Neuronal stem cell (in vitro differentiated cells): ENCODE results near the gene HNRNPAB.

Experiments used
- DNase-seq: peaks from one replicate; pipeline ENCODE4 v3.0.0-alpha.2; 2013; ENCODE audit warnings: low spot score
- H2AFZ ChIP-seq: one replicate; pipeline ENCODE4 v1.6.1; 2013; ENCODE audit warnings: mild to moderate bottlenecking, low read length, inconsistent platforms
- H2AK5ac ChIP-seq: 2 replicates; pipeline ENCODE4 v1.6.1; 2013; ENCODE audit warnings: low read depth, mild to moderate bottlenecking, inconsistent platforms, low read length, moderate library complexity, mixed read lengths
- H2BK120ac ChIP-seq: 2 replicates; pipeline ENCODE4 v1.6.1; 2013; ENCODE audit warnings: low read depth, mild to moderate bottlenecking, inconsistent platforms, low read length, moderate library complexity, mixed read lengths
- H2BK12ac ChIP-seq: one replicate; pipeline ENCODE4 v1.6.1; 2013; ENCODE audit warnings: low read length, inconsistent platforms
- H2BK15ac ChIP-seq: 2 replicates; pipeline ENCODE4 v1.6.1; 2013; ENCODE audit warnings: mild to moderate bottlenecking, low read length, inconsistent platforms, mixed read lengths
- H2BK5ac ChIP-seq: one replicate; pipeline ENCODE4 v1.6.1; 2013; ENCODE audit warnings: inconsistent platforms, mild to moderate bottlenecking, low read length, moderate library complexity
- H3K14ac ChIP-seq: one replicate; pipeline ENCODE4 v1.6.1; 2013; ENCODE audit warnings: low read length, inconsistent platforms
- H3K18ac ChIP-seq: 2 replicates; pipeline ENCODE4 v1.6.1; 2013; ENCODE audit warnings: low read length, inconsistent platforms
- H3K23ac ChIP-seq: 2 replicates; pipeline ENCODE4 v1.6.1; 2013; ENCODE audit warnings: low read depth, mild to moderate bottlenecking, mixed read lengths, low read length, inconsistent platforms; ENCODE audit not compliant: poor library complexity
- H3K27ac ChIP-seq: replicated peaks from 3 replicates; pipeline ENCODE4 v1.5.1; 2013; ENCODE audit warnings: low read length, inconsistent platforms
- H3K27me3 ChIP-seq, 3 experiments: 2 replicates each; pipeline ENCODE4 v1.6.1; 2013; ENCODE audit warnings: low read length in 3 of 3, mild to moderate bottlenecking in 2 of 3, inconsistent platforms in 1 of 3, low read depth in 1 of 3, mixed read lengths in 1 of 3, moderate library complexity in 1 of 3; ENCODE audit not compliant: control insufficient read depth in 3 of 3, insufficient read depth in 3 of 3
- H3K36me3 ChIP-seq, 2 donors: replicated peaks in 1 of 2; 2 replicates each; pipeline ENCODE4 v1.6.1; 2013; ENCODE audit warnings: low read length in 2 of 2; ENCODE audit not compliant: control insufficient read depth in 2 of 2, insufficient read depth in 2 of 2
- H3K4ac ChIP-seq: 2 replicates; pipeline ENCODE4 v1.6.1; 2013; ENCODE audit warnings: inconsistent platforms, mild to moderate bottlenecking, low read length, moderate library complexity
- H3K4me1 ChIP-seq, 2 donors: 1 replicate in 1 of 2; 2 replicates in 1 of 2; pipeline ENCODE4 v1.6.1; 2013; ENCODE audit warnings: low read length in 2 of 2, low read depth in 1 of 2; ENCODE audit not compliant: control insufficient read depth in 2 of 2, insufficient read depth in 1 of 2
- H3K4me2 ChIP-seq: one replicate; pipeline ENCODE4 v1.6.1; 2013; ENCODE audit warnings: mild to moderate bottlenecking, low read length, inconsistent platforms; ENCODE audit not compliant: insufficient read depth, poor library complexity, severe bottlenecking
- H3K4me3 ChIP-seq, 2 donors: 2 replicates each; pipeline ENCODE4 v1.5.1; 2013; ENCODE audit warnings: low read length in 2 of 2, mild to moderate bottlenecking in 2 of 2, inconsistent platforms in 1 of 2, moderate library complexity in 1 of 2
- H3K79me1 ChIP-seq: one replicate; pipeline ENCODE4 v1.6.1; 2013; ENCODE audit warnings: low read depth, mild to moderate bottlenecking, inconsistent platforms, low read length, moderate library complexity
- H3K9ac ChIP-seq: one replicate; pipeline ENCODE4 v1.6.1; 2013; ENCODE audit warnings: mild to moderate bottlenecking, low read depth, low read length, inconsistent platforms; ENCODE audit not compliant: poor library complexity
- H3K9me3 ChIP-seq, 2 donors: replicated peaks in 1 of 2; 2 replicates each; pipeline versions ENCODE3 to v1.6.1; 2013; ENCODE audit warnings: low read length in 2 of 2, mild to moderate bottlenecking in 2 of 2, inconsistent platforms in 1 of 2, low read depth in 1 of 2, mixed read lengths in 1 of 2, moderate library complexity in 1 of 2; ENCODE audit not compliant: control insufficient read depth in 2 of 2, insufficient read depth in 1 of 2
- H4K8ac ChIP-seq: one replicate; pipeline ENCODE4 v1.6.1; 2013; ENCODE audit warnings: low read depth, mild to moderate bottlenecking, inconsistent platforms, low read length, moderate library complexity
- H4K91ac ChIP-seq: one replicate; pipeline ENCODE4 v1.6.1; 2013; ENCODE audit warnings: low read length, low read depth, mild to moderate bottlenecking, inconsistent platforms; ENCODE audit not compliant: poor library complexity
- WGBS, 2 donors: extraction: QIAGEN DNeasy Blood & Tissue Kit; methylation state at CpG; one replicate each; pipeline ENCODE4 v1.1.7; 2013; ENCODE audit warnings: missing lambda C conversion rate in 2 of 2, mixed read lengths in 1 of 2; ENCODE audit not compliant: insufficient read length in 2 of 2, insufficient replicate concordance in 1 of 2; ENCODE audit errors: extremely low coverage in 2 of 2; 5-methylcytosine and 5-hydroxymethylcytosine counted together

The HNRNPAB gene

GRCh38 chr5:178176791-178177190 lies 27.5 kb upstream of the HNRNPAB start:
- no peak overlapping the region for H3K4me3 ChIP-seq
- no peaks in the 10 kb centered on the region for H3K27me3 ChIP-seq
- H3K9ac ChIP-seq: no peak overlapping the region
- H3K4me1 ChIP-seq: peaks cover 0 to 2% of the 10 kb centered on the region in 2 donors
- no CpG with 5 or more reads among the region's 6 CpGs for WGBS, 2 donors
- H2AK5ac ChIP-seq: no peak overlapping the region
- no peak overlapping the region for H3K4me2 ChIP-seq
- H3K36me3 ChIP-seq: no peaks in the 10 kb centered on the region
- no peak overlapping the region for H2BK15ac ChIP-seq
- no peak overlapping the region for H3K27ac ChIP-seq
- no peak overlapping the region for H3K4ac ChIP-seq
- H3K18ac ChIP-seq: no peak overlapping the region
- H3K79me1 ChIP-seq: no peaks in the 10 kb centered on the region
- H3K14ac ChIP-seq: no peak overlapping the region
- no peak overlapping the region for H4K91ac ChIP-seq
- H3K9me3 ChIP-seq: peaks cover 0 to 2% of the 10 kb centered on the region in 2 donors
- no peak overlapping the region for H2BK5ac ChIP-seq
- no peak overlapping the region for H2BK12ac ChIP-seq
- no peak overlapping the region for H3K23ac ChIP-seq
- no peak for DNase-seq
- no peak overlapping the region for H4K8ac ChIP-seq
- H2AFZ ChIP-seq: no peak overlapping the region
- H2BK120ac ChIP-seq: no peak overlapping the region

DNA sequence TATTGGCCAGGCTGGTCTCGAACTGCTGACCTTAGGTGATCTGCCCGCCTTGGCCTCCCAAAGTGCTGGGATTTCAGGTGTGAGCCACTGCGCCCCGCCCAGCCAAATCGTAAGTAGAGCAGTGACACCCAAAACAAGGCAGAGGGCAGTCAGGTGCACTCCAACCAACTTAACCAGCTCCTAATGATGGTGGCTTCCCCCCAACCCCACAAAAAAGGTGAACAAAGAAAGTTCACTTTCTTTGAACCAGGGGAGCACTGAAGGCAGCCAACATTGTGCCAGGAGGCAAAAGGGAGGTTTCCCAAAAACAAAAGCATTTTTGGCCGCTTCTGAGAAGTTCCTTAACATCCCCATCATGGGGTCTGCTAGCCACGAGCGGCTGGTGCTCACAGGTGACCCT lies 26.8 kb upstream of the HNRNPAB start:
- H3K23ac ChIP-seq: no peak overlapping the region
- no peak overlapping the region for H3K9ac ChIP-seq
- H2BK12ac ChIP-seq: no peak overlapping the region
- H3K79me1 ChIP-seq: no peaks in the 10 kb centered on the region
- no peak overlapping the region for H3K4me3 ChIP-seq
- H3K18ac ChIP-seq: no peak overlapping the region
- no peaks in the 10 kb centered on the region for H3K27me3 ChIP-seq
- H3K4ac ChIP-seq: no peak overlapping the region
- H3K27ac ChIP-seq: no peak overlapping the region
- no peak overlapping the region for H2BK5ac ChIP-seq
- H2AK5ac ChIP-seq: no peak overlapping the region
- peaks cover 0 to 2% of the 10 kb centered on the region in 2 donors for H3K9me3 ChIP-seq
- H3K36me3 ChIP-seq: no peaks in the 10 kb centered on the region
- H3K4me1 ChIP-seq: peaks cover 0 to 4% of the 10 kb centered on the region in 2 donors
- no peak overlapping the region for H4K8ac ChIP-seq
- no peak overlapping the region for H3K14ac ChIP-seq
- WGBS, 2 donors: no CpG with 5 or more reads among the region's 8 CpGs
- no peak for DNase-seq
- no peak overlapping the region for H2AFZ ChIP-seq
- H4K91ac ChIP-seq: no peak overlapping the region
- no peak overlapping the region for H3K4me2 ChIP-seq
- no peak overlapping the region for H2BK15ac ChIP-seq
- no peak overlapping the region for H2BK120ac ChIP-seq

DNA sequence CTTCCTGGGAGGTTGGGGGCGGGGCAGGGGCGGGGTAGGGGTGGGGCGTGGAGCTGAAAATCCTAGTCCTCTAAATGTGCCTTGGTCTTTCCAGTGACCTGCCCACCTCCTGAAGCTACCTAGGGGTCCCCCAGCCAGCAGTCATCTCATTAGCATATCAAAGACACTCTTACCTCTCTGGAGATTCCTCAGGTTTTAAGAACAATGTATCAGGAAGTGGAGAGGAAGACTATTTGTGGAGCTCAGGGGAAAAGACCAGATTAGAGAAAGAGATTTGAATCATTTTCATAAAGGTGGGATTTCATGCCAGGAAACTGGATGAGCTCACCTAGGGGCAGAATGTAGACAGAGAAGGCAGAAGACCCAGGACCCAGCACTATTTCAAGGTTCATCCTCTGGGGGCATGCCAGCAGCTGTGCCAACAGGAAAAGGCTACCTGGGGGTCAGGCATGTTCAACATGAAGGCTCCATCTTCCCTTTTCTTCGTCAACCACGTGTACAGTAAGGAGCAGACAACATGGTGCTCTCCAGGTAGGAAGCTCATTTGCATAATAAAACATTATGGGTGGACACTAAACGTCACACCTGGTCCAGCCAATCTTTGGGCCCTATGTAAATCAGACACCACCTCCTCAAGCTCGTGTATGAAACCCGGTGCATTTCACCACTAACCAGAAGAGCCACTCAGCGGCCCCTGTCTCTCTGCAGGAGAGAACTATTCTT lies 24.0 kb upstream of the HNRNPAB start:
- Histone ChIP-seq H3K79me1 (no peaks in the 10 kb centered on the region), H4K91ac (no peak overlapping the region), H2AFZ (no peak overlapping the region), H2AK5ac (no peak overlapping the region), H3K27ac (no peak overlapping the region), H3K4ac (no peak overlapping the region), H3K23ac (no peak overlapping the region), H3K9me3 (peaks cover 0 to 2% of the 10 kb centered on the region in 2 donors), H3K14ac (no peak overlapping the region), H3K9ac (no peak overlapping the region), H3K18ac (no peak overlapping the region), H2BK5ac (no peak overlapping the region), H2BK120ac (no peak overlapping the region), H2BK15ac (no peak overlapping the region), H3K4me3 (no peak overlapping the region), H4K8ac (no peak overlapping the region), H3K36me3 (no peaks in the 10 kb centered on the region), H3K4me2 (no peak overlapping the region), H3K4me1 (peaks cover 0 to 4% of the 10 kb centered on the region in 2 donors), H2BK12ac (no peak overlapping the region), H3K27me3 (no peaks in the 10 kb centered on the region)
- DNase-seq: no peak
- WGBS, 2 donors: no CpG with 5 or more reads among the region's 9 CpGs

DNA sequence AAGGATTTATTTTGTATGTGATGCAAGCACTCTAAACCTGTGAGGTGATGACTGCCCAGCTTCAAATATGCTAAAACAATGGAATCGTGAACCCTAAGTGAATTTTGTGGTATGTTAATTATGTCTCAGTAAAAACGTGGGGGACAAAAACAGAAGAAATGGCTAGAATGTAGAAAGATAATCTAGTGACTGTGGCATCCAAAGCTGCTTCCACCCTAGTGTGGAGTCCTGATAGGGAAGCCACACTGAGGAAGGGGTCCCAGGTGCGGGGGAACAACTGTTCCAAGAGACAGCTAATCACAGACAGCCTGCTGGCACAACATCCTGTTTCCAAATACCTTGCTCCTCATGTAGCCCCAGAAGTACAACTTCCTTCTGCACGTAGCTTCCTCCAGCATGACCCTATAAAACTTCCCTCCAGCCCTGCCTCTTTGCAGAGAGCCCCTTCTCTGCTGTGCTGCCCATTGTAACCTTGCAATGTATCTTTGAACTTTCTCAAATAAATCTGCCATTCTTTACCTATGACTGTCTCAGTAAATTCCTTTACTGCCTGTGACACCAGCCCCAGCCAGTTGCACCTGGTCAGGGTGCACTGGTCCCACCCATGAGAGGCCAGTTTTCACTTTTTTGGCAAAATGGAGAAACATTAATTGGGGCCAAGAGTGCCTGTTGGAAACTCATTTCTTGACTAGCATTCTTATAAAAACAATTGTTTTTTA lies 22.0 kb upstream of the HNRNPAB start:
- H2BK12ac ChIP-seq: no peak overlapping the region

More for the DNA sequence above, 22.0 kb upstream of the HNRNPAB start:
- Histone ChIP-seq H2BK120ac (no peak overlapping the region), H3K36me3 (no peaks in the 10 kb centered on the region), H2AFZ (no peak overlapping the region), H3K23ac (no peak overlapping the region), H3K4me1 (peaks cover 0 to 4% of the 10 kb centered on the region in 2 donors), H4K8ac (no peak overlapping the region), H3K4ac (no peak overlapping the region), H2BK15ac (no peak overlapping the region), H3K9me3 (peaks cover 0 to 2% of the 10 kb centered on the region in 2 donors), H3K4me3 (no peak overlapping the region), H3K4me2 (no peak overlapping the region), H2BK5ac (no peak overlapping the region), H3K27ac (no peak overlapping the region), H3K9ac (no peak overlapping the region), H3K27me3 (peaks cover 0 to 3% (median 0%) of the 10 kb centered on the region in 3 experiments), H3K14ac (no peak overlapping the region), H4K91ac (no peak overlapping the region), H3K18ac (no peak overlapping the region), H2AK5ac (no peak overlapping the region), H3K79me1 (no peaks in the 10 kb centered on the region)
- no peak for DNase-seq
- WGBS, 2 donors: no CpG with 5 or more reads among the region's 4 CpGs
